ENCODE data around the gene PFKP. TPM values are rescaled to one million over a fixed set of nuclear protein-coding genes. Genes with fewer than 3 reads are reported as not detected.

Gene PFKP
- total and polyA plus RNA-seq, 5 donors, result 86.8 to 120 (median 113) TPM

DNA sequence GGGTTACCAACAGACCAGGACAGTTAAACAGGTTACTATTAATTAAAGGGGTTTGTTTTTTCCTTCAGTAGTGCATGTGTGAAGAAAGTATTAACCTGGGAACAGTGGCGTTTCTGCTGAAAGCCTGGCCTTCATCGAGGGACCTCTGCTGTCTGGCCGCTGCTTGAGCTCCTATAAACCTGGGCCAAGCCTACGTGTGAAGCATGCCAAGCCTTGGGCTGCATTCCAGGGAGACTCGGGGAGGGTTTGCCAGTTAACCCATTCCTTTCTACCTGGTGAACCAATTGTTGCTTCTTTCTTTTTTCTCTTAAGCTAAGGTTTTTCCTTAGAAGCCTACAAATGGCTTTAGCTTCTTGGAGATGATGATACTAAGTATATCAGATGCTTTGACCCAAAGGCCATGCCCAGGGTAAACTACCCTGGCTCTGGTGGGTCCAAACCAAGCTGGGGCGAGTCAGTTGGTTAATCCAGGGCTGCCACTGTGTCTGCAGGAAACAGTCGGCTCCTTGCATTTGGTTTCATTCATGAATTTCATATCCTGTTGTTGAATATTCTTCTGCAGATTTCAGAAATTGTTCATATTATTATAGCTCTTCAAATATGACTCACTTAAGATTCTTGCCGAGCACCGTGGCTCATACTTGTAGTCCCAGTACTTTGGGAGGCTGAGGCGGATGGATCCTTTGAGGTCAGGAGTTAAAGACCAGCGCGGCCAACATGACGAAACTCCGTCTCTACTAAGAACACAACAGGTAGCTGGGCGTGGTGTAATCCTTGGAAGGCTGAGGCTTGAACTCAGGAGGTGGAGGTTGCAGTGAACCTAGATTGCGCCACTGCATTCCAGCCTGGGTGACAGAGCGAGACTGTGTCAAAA lies 23.8 kb downstream of the PFKP start:
- intact Hi-C loops (cut with DNase I), result no loop called here
- Histone ChIP-seq H3K4me3 (ENCODE audit: low read length) (no peak overlapping the region), H3K27ac (ENCODE audit: low read length) (peak overlapping the region; percentile 61), H3K27me3 (ENCODE audit: control insufficient read depth, insufficient read depth) (no peaks in the 10 kb centered on the region), H3K4me1 (ENCODE audit: control insufficient read depth, insufficient read depth, low read length) (peaks cover 12% of the 10 kb centered on the region), H3K9me3 (ENCODE audit: control insufficient read depth, low read length) (no peaks in the 10 kb centered on the region)
- 48% methylated on average over 17 of the region's 17 CpGs for WGBS
- DNase-seq, result peak in 1 of 3 donors; percentile 75
- peak in 1 of 2 donors; percentile 46 for ATAC-seq

DNA sequence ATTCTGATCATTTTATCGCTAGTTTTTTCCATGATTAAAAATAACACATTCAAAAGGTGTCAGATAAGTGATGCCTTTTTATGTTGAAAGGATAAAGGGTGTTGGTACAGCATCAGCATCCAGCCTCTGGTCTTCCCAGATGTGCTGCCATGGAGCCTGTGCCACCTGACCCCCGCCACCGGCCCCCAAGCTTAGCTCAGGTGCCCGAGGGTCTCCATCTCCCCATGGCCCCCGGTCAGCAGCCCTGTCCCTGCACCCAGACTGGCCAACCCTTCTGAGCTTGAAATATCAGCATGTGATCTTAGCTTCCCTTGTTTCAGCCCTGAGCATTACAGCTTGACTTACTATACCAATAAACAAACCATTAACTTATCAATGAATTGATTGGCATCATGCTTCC lies 24.6 kb downstream of the PFKP start:
- no peak overlapping the region for H3K27ac ChIP-seq (ENCODE audit: low read length)
- peaks cover 16% of the 10 kb centered on the region for H3K4me1 ChIP-seq (ENCODE audit: control insufficient read depth, insufficient read depth, low read length)
- no peak overlapping the region for H3K4me3 ChIP-seq (ENCODE audit: low read length)
- ATAC-seq, result no peak
- H3K9me3 ChIP-seq (ENCODE audit: control insufficient read depth, low read length), result no peaks in the 10 kb centered on the region
- peak in 1 of 3 donors; percentile 38 for DNase-seq
- 67% methylated on average over 5 of the region's 5 CpGs for WGBS
- no peaks in the 10 kb centered on the region for H3K27me3 ChIP-seq (ENCODE audit: control insufficient read depth, insufficient read depth)
- intact Hi-C loops (cut with DNase I), result no loop called here

DNA sequence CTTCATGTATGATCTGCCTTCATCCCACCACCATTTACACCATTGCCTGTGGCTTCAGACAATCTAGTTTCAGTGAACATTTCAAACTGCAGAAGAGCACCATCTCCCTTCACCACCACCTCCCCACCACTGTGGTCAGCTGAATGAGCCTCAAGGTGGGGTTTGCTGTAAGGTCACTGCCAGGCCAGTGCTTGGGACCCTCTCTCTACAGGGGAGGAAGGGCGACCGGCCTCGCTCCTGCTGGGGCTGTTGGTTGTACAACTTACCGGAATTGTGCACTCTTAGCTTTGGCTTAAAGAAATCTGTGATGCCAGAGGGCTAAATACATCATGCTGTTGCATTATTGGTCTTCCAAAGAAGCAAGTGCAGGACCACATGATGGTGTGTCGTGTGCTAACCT lies 26.6 kb downstream of the PFKP start:
- Histone ChIP-seq H3K9me3 (ENCODE audit: control insufficient read depth, low read length) (no peaks in the 10 kb centered on the region), H3K27me3 (ENCODE audit: control insufficient read depth, insufficient read depth) (no peaks in the 10 kb centered on the region), H3K4me1 (ENCODE audit: control insufficient read depth, insufficient read depth, low read length) (peaks cover 14% of the 10 kb centered on the region), H3K27ac (ENCODE audit: low read length) (no peak overlapping the region), H3K4me3 (ENCODE audit: low read length) (no peak overlapping the region)
- peak in 1 of 3 donors; percentile 30 for DNase-seq
- 90% methylated on average over 5 of the region's 5 CpGs for WGBS
- intact Hi-C loops (cut with DNase I), result no loop called here
- no peak for ATAC-seq

DNA sequence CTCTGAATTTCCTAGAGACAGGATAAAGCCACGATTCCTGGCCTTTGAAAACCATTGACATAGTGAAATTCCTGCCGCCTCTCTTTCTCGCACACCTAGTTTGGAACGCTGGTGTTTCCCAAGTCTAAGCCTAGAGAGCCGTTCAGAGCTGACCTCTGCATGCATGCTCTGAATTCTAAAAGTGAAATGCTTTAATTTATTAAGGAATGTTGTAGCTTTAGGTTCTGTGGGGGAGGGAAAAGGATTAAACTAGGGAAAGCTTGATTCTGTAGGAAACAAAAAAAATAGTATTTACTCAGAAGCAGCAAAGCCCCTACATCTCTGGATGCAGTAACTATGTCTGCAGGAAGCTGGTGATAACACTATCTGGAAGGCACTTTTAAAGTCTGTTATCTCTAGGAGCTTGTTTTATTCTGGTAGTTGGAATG lies 27.3 kb downstream of the PFKP start:
- Histone ChIP-seq H3K27ac (ENCODE audit: low read length) (no peak overlapping the region), H3K27me3 (ENCODE audit: control insufficient read depth, insufficient read depth) (no peaks in the 10 kb centered on the region), H3K9me3 (ENCODE audit: control insufficient read depth, low read length) (no peaks in the 10 kb centered on the region), H3K4me1 (ENCODE audit: control insufficient read depth, insufficient read depth, low read length) (peaks cover 14% of the 10 kb centered on the region), H3K4me3 (ENCODE audit: low read length) (no peak overlapping the region)
- intact Hi-C loops (cut with DNase I), result no loop called here
- no peak for DNase-seq
- 46% methylated on average over 5 of the region's 5 CpGs for WGBS
- no peak for ATAC-seq

DNA sequence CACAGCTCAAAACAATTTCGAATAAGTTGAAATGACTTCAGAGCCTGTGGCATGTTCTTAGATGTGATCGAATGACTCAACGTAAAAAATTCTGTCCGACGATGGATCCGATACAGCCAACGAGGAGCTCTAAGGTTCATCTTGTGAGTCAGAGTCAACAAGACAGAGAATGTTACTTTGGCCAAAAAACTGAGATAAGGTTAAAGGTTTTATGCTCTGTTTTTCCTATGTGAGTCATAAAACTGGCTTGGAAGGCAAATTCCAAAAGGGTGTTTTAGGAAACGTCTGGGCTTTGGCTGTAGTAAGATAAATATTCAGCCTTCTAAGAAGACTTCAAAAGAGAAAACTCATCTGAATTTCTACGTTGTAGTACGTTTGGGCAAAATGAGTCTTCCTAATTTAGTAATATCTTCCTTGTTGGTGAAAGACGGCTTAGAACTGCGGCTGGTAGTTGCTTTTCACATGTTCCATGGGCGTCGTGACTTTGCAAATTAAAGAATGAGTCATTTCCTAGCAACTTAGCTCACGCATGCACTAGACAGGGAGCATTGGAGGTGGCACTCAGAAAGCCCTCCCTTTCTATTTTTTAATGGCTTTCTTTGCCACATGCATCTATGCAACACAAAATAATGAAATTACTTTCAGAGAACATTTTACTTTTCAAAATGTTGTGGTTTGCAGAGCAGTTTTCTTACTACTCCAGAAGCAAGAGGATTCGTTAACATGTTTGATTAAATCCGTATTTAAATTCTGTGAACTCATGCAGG lies 28.2 kb downstream of the PFKP start:
- ATAC-seq (peak; percentile 67 to 86), DNase-seq (peak in 1 of 3 donors; percentile 48)
- Histone ChIP-seq H3K27ac (ENCODE audit: low read length) (peak overlapping the region; percentile 83), H3K4me1 (ENCODE audit: control insufficient read depth, insufficient read depth, low read length) (peaks cover 12% of the 10 kb centered on the region), H3K4me3 (ENCODE audit: low read length) (peak overlapping the region; percentile 7), H3K27me3 (ENCODE audit: control insufficient read depth, insufficient read depth) (no peaks in the 10 kb centered on the region), H3K9me3 (ENCODE audit: control insufficient read depth, low read length) (no peaks in the 10 kb centered on the region)
- WGBS, result 11% methylated on average over 17 of the region's 17 CpGs
- intact Hi-C loops (cut with DNase I), result no loop called here

DNA sequence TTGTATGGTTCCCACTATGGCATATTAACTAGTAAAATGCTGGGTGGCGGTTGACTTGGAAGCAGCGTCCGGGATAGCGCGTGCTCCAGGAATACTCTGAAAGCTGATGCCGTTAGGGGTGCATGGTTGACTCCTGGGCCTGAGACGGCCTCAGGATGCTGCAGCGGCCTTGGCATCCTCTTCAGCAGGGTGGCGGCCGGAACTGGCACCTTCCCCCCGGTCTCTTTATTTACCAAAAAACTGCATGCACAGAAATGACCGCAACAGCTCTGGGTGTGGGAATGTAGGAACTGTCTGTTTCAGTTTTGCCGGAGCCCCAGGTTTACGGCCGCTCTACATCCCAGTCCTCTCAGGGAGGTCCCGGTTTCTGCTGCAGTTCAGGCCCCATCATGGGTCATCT lies 28.8 kb downstream of the PFKP start:
- DNase-seq, result no peak
- Histone ChIP-seq H3K4me1 (ENCODE audit: control insufficient read depth, insufficient read depth, low read length) (peaks cover 9% of the 10 kb centered on the region), H3K4me3 (ENCODE audit: low read length) (no peak overlapping the region), H3K27ac (ENCODE audit: low read length) (peak overlapping the region; percentile 47), H3K27me3 (ENCODE audit: control insufficient read depth, insufficient read depth) (no peaks in the 10 kb centered on the region), H3K9me3 (ENCODE audit: control insufficient read depth, low read length) (no peaks in the 10 kb centered on the region)
- 57% methylated on average over 16 of the region's 16 CpGs for WGBS
- no peak for ATAC-seq
- intact Hi-C loops (cut with DNase I), result no loop called here

DNA sequence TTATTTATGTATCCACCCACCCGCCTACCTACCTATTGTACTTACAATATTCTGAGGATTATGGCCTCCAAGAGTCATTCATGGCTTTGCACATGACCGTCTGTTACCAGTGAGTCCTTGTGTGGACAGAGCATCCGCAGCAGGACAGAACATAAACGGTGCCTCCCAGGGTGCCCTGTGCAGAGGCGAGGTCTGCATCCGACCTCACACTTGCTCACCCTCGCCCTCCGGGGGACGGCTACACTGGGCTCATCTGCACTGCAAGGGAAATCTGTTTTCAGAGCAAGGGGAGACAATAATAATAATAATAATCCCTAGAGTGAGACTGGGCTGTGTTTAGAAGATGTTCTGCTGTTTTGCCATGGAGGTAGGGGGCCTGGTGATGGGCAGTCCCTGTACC lies 29.8 kb downstream of the PFKP start:
- no peaks in the 10 kb centered on the region for H3K27me3 ChIP-seq (ENCODE audit: control insufficient read depth, insufficient read depth)
- DNase-seq (no peak), ATAC-seq (no peak)
- H3K4me1 ChIP-seq (ENCODE audit: control insufficient read depth, insufficient read depth, low read length), result peaks cover 8% of the 10 kb centered on the region
- H3K9me3 ChIP-seq (ENCODE audit: control insufficient read depth, low read length), result no peaks in the 10 kb centered on the region
- no peak overlapping the region for H3K4me3 ChIP-seq (ENCODE audit: low read length)
- intact Hi-C loops (cut with DNase I), result no loop called here
- H3K27ac ChIP-seq (ENCODE audit: low read length), result no peak overlapping the region
- 90% methylated on average over 9 of the region's 9 CpGs for WGBS

DNA sequence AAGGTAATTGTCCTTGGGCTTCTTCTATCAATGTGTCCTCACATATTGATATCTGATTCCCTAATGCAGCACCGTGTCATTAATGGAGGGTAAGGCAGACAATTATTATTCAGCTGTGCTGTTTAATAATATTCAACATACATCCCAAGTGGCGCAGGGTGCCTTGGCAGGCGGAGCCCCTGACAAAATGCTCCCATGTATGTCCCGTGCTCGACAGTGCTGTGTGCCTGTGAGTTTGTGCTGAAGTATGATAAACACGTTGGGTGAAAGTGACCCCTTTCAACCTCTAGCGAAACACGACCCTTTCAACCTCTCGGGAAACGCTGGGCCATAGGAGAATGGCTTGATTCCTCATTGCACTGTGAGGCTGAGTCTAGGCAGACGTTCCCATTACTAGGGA lies 31.3 kb downstream of the PFKP start:
- Histone ChIP-seq H3K4me3 (ENCODE audit: low read length) (no peak overlapping the region), H3K9me3 (ENCODE audit: control insufficient read depth, low read length) (no peaks in the 10 kb centered on the region), H3K27ac (ENCODE audit: low read length) (no peak overlapping the region), H3K27me3 (ENCODE audit: control insufficient read depth, insufficient read depth) (no peaks in the 10 kb centered on the region), H3K4me1 (ENCODE audit: control insufficient read depth, insufficient read depth, low read length) (peaks cover 8% of the 10 kb centered on the region)
- DNase-seq (no peak), ATAC-seq (no peak)
- 83% methylated on average over 11 of the region's 11 CpGs for WGBS
- intact Hi-C loops (cut with DNase I), result no loop called here

DNA sequence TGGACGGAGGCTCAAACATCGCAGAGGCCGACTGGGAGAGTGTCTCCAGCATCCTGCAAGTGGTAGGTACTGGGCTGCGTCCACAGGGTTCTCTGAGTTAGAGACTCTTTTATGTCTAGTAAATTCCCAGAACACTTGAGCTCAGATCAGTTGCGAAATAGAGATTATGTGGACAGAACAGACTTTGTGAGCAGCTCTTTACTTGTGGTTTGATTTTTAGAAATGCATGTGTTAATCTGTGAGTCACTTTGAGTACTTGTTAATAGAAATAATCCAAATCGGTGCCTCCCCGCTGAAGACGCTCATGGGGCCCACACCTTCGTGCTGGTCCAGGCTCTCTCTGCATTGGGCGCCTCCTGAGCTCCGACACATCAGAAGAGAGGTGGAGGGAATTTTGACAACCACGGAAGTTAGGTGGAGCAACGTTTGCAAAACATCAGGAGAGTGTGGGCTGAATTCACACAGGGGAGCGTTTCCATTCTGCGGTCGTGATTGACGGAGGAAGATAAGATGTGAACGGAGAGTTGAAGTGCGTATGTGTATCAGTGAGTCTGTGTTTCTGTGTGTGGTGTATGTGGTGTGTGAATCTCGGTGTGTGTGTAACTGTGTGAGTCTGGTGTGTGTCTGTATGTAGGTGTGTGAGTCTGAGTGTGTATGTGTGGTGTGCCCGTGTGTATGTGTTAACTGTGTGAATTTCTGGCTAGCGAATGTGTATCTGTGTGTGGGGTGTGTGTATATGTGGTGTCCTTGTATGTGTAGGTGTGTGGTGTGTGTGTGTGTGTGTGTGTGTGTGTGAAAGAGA lies 32.1 kb downstream of the PFKP start:
- intact Hi-C loops (cut with DNase I), result no loop called here
- no peak overlapping the region for H3K4me3 ChIP-seq (ENCODE audit: low read length)
- 68% methylated on average over 22 of the region's 22 CpGs for WGBS
- no peak overlapping the region for H3K27ac ChIP-seq (ENCODE audit: low read length)
- ATAC-seq, result no peak
- no peaks in the 10 kb centered on the region for H3K9me3 ChIP-seq (ENCODE audit: control insufficient read depth, low read length)
- DNase-seq, result no peak
- peaks cover 5% of the 10 kb centered on the region for H3K4me1 ChIP-seq (ENCODE audit: control insufficient read depth, insufficient read depth, low read length)
- H3K27me3 ChIP-seq (ENCODE audit: control insufficient read depth, insufficient read depth), result no peaks in the 10 kb centered on the region

DNA sequence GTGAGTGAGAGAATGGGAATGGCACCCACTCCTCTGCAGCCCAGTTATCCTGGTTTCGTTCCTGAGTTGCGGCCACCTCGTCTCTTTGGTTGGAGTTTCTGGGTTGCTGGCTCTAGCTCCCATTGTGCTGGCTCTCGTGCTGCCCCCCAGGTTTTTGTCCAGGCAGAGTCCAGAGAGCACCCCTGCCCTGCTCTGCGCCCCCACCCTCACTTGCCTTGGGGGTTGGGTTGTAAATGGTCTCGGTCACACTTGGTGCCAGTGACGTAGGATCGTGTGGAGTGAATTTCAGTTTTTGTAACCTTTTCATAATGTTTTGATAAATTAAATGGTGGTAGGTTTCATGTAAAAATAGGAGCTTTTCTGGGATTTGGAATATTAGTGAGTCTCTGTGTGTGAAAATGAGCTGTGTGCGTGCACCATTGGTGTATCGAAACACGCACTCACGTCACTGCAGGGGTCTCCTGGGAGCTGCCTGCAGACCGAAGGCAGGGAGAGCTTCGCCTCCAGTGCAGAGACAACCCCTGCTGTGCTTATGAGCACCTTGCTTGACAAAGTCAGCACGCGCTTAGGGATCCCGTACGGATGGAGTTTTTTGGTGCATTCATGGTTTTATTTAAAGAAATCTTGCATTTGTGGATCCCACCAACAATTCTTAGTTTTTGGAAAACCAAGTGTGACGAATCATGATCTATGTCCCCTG lies 32.9 kb downstream of the PFKP start:
- Histone ChIP-seq H3K4me3 (ENCODE audit: low read length) (no peak overlapping the region), H3K4me1 (ENCODE audit: control insufficient read depth, insufficient read depth, low read length) (peaks cover 5% of the 10 kb centered on the region), H3K9me3 (ENCODE audit: control insufficient read depth, low read length) (no peaks in the 10 kb centered on the region), H3K27me3 (ENCODE audit: control insufficient read depth, insufficient read depth) (no peaks in the 10 kb centered on the region), H3K27ac (ENCODE audit: low read length) (no peak overlapping the region)
- ATAC-seq (no peak), DNase-seq (no peak)
- 95% methylated on average over 19 of the region's 19 CpGs for WGBS
- intact Hi-C loops (cut with DNase I), result no loop called here

Measured in right cardiac atrium (tissue), 5 donors.